Heart left ventricle (tissue), 16 donors: ENCODE measurements around the gene AIG1. TPM values are rescaled to one million over a fixed set of nuclear protein-coding genes. Genes with fewer than 3 reads are reported as not detected.

ENCODE experiments used
- ATAC-seq, 4 donors: fragments of 200-7000 bp; cut with Tn5 transposase; one replicate each; pipeline ENCODE4 v1.9.1; 2020 to 2022; ENCODE audit warnings: moderate library complexity in 4 of 4, mild to moderate bottlenecking in 3 of 4, moderate number of reproducible peaks in 1 of 4
- DNase-seq, 5 donors: peaks; one replicate each; pipeline ENCODE4 v3.0.0-alpha.2; 2020
- H3K27ac ChIP-seq, 12 donors: fragments of 200-600 bp; sonication (generic) in 4 of 12; one replicate each; pipeline versions ENCODE4 v1.5.0 to v1.8.0; 2016 to 2022; ENCODE audit warnings: mild to moderate bottlenecking in 2 of 12
- H3K27me3 ChIP-seq, 9 donors: fragments of 200-600 bp; sonication (generic) in 2 of 9; one replicate each; pipeline versions ENCODE4 v1.5.1 to v1.8.0; 2016 to 2022; ENCODE audit warnings: mild to moderate bottlenecking in 3 of 9
- H3K36me3 ChIP-seq, 9 donors: fragments of 200-600 bp; sonication (generic) in 2 of 9; one replicate each; pipeline versions ENCODE4 v1.5.0 to v1.8.0; 2018 to 2022; ENCODE audit warnings: mild to moderate bottlenecking in 2 of 9
- H3K4me1 ChIP-seq, 12 donors: fragments of 200-600 bp; sonication (generic) in 4 of 12; one replicate each; pipeline versions ENCODE4 v1.5.0 to v1.8.0; 2016 to 2022; ENCODE audit warnings: mild to moderate bottlenecking in 3 of 12
- H3K4me3 ChIP-seq, 12 donors: fragments of 200-600 bp; sonication (generic) in 4 of 12; one replicate each; pipeline versions ENCODE4 v1.5.0 to v1.8.0; 2017 to 2022; ENCODE audit warnings: mild to moderate bottlenecking in 9 of 12, moderate library complexity in 4 of 12
- H3K9me3 ChIP-seq, 12 donors: fragments of 200-600 bp; sonication (generic) in 4 of 12; one replicate each; pipeline versions ENCODE4 v1.5.0 to v1.8.0; 2016 to 2022; ENCODE audit warnings: mild to moderate bottlenecking in 1 of 12
- CTCF ChIP-seq, 12 donors: fragments of 200-600 bp; sonication (generic) in 4 of 12; IDR thresholded peaks; one replicate each; pipeline versions ENCODE4 v1.5.0 to v1.8.0; 2018 to 2022; ENCODE audit warnings: antibody characterized with exemption in 12 of 12, mild to moderate bottlenecking in 5 of 12
- POLR2A ChIP-seq, 2 donors: fragments of 450-650 bp; IDR thresholded peaks; one replicate each; pipeline ENCODE4 v1.6.1; 2017; ENCODE audit warnings: antibody characterized with exemption in 2 of 2, mild to moderate bottlenecking in 2 of 2, moderate library complexity in 2 of 2
- WGBS, 4 donors: extraction: QIAGEN DNeasy Blood & Tissue Kit in 2 of 4; methylation state at CpG; one replicate each; pipeline versions ENCODE4 v1.1.5 to v1.1.7; 2013 to 2018; 5-methylcytosine and 5-hydroxymethylcytosine counted together
- intact Hi-C, 10 donors: fragments of 100-400 bp; cut with DNase I; formaldehyde crosslinking; loops; one replicate each; pipeline versions ENCODE4 v1.11.1 to v1.14.2; 2022
- polyA plus RNA-seq, 2 donors: library from polyadenylated mRNA; stranded (reverse); fragments of 200-250 nt; gene quantifications; one replicate each; pipeline ENCODE4 v1.2.3, GENCODE V29; 2013
- total RNA-seq, 9 donors: library from RNA; depleted of rRNA in 2 of 9; stranded (reverse); fragments of >200 nt in 2 of 9; fragmentation: NEBNext Ultra II Directional in 3 of 9; extraction: Animal tissue kit (Norgen Biotek cat#: 25700) in 3 of 9; gene quantifications; one replicate each; pipeline versions ENCODE4 v1.1.0 to v1.2.4, GENCODE V29; 2016 to 2023
- donor health status: ischemic (EF 13 %, LVEDD 7.1; RV severe dilation, severe dysfunction).
- donor health status: healthy with polysubstance abuse.
- donor health status: DM: no; HTN: yes; CAD: no.
- donor health status: DM: no; HTN: no; CAD: no.
- donor health status: ischemic (EF 25% LVEDD 6.9; RV normal size, moderate dysfunction).
- donor health status: ischemic (EF 25% LVEDD 5.7; RV mildly dilated, moderate dysfunction).
- donor health status: healthy.
- donor health status: DM: yes; HTN: yes; CAD: no.
- donor health status: ischemic (EF 35%, LVEDD 5.7; RV mildly dilated, moderate dysfunction).
- donor health status: nonischemic (EF 11% LVEDD 7.7; RV severe dilation, severe dysfunction).
- donor health status: DM: yes; HTN: yes; CAD: no.
- donor health status: PGD.
- donor health status: ischemic (EF 29% LVEDD 5.4; RV normal size, mild dysfunction).
- donor health status: nonischemic (EF 23%, LVEDD 6.1; RV moderate dilation, normal function).

Gene AIG1
- total and polyA plus RNA-seq, 11 donors = 18.1 to 101 (median 64.0) TPM

DNA sequence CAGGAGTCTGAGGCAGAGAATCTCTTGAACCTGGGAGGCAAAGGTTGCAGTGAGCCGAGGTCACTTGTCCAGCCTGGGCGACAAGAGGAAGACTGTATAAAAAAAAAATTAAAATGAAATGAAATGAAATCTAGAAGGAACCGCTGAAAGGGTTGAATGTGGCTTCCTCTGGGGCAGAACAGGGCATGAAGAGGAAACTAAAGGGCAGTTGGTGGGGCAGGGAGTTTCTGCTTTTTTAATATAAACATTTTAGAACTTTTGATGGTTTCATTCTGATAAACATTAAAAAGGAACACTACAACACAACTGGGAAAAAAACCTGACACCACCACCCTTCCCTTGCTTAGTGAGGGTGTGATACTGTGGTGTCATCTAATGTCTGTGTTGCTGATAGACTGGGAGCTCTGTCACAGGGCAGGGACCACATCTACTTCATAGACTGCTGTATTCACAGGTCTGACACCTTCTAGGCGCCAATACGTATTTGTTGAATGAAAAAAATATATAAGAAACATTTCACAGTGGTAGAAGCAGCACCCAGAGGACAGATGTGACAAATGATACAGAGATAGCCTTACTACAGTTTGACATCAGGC is 260.9 kb downstream of the AIG1 start:
- no peaks in the 10 kb centered on the region for H3K27me3 ChIP-seq
- no peak overlapping the region for H3K27ac ChIP-seq
- no peak for ATAC-seq
- no peak overlapping the region for H3K4me3 ChIP-seq
- H3K36me3 ChIP-seq = no peaks in the 10 kb centered on the region
- intact Hi-C loops = no loop called here
- WGBS, 4 donors = 86 to 93% (median 89%) methylated on average over 5 of the region's 5 CpGs
- H3K9me3 ChIP-seq = peaks cover 0 to 22% (median 2%) of the 10 kb centered on the region in 12 donors
- no peak for DNase-seq
- no peaks in the 10 kb centered on the region for H3K4me1 ChIP-seq
- no peak for TF ChIP-seq POLR2A (IDR thresholded peaks at IDR 0.05)
- TF ChIP-seq CTCF (IDR thresholded peaks at IDR 0.05) = no peak

DNA sequence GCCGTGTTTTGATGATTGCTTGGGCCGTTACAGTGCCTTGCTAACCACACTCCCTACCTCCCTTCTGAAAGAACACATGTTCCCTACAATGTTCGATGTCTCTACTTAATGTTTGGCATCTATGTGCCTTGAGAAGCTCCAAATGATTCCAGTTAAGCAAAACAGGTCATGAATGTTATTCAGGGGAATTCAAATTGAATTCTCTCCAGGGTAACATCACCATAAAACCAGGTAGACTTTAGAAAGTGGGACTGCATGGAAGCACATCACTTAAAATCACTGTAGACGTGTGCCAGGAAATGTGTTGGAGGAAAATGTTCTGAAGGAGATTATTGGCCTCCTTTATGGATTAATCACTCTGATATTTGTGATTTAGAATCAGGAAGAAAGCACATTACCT is 261.7 kb downstream of the AIG1 start:
- H3K4me3 ChIP-seq = no peak overlapping the region
- ATAC-seq (no peak), DNase-seq (no peak)
- peaks cover 0 to 20% (median 2%) of the 10 kb centered on the region in 12 donors for H3K9me3 ChIP-seq
- no peak for TF ChIP-seq CTCF (IDR thresholded peaks at IDR 0.05)
- no peak for TF ChIP-seq POLR2A (IDR thresholded peaks at IDR 0.05)
- H3K27ac ChIP-seq = no peak overlapping the region
- H3K27me3 ChIP-seq = no peaks in the 10 kb centered on the region
- intact Hi-C loops = no loop called here
- 71 to 82% (median 79%) methylated on average over 4 of the region's 4 CpGs for WGBS, 4 donors
- no peaks in the 10 kb centered on the region for H3K36me3 ChIP-seq
- no peaks in the 10 kb centered on the region for H3K4me1 ChIP-seq

GRCh38 chr6:143323729-143324470 is 263.2 kb downstream of the AIG1 start:
- no peak overlapping the region for H3K27ac ChIP-seq
- TF ChIP-seq CTCF (IDR thresholded peaks at IDR 0.05) (no peak), POLR2A (IDR thresholded peaks at IDR 0.05) (no peak)
- no peaks in the 10 kb centered on the region for H3K36me3 ChIP-seq
- peaks cover 0 to 5% (median 0%) of the 10 kb centered on the region in 12 donors for H3K9me3 ChIP-seq
- H3K27me3 ChIP-seq = no peaks in the 10 kb centered on the region
- H3K4me3 ChIP-seq = no peak overlapping the region
- no peak for DNase-seq
- 90 to 94% (median 93%) methylated on average over 3 of the region's 3 CpGs for WGBS, 4 donors
- no peaks in the 10 kb centered on the region for H3K4me1 ChIP-seq
- ATAC-seq = no peak
- intact Hi-C loops = no loop called here

- TF ChIP-seq CTCF (IDR thresholded peaks at IDR 0.05) (no peak), POLR2A (IDR thresholded peaks at IDR 0.05) (no peak)
- H3K4me3 ChIP-seq = no peak overlapping the region
- H3K27ac ChIP-seq = no peak overlapping the region
- 75 to 100% (median 93%) methylated on average over 1 of the region's 1 CpG for WGBS, 4 donors
- H3K27me3 ChIP-seq = no peaks in the 10 kb centered on the region
- no peaks in the 10 kb centered on the region for H3K4me1 ChIP-seq
- intact Hi-C loops = no loop called here
- no peak for DNase-seq
- no peak for ATAC-seq
- no peaks in the 10 kb centered on the region for H3K36me3 ChIP-seq
- no peaks in the 10 kb centered on the region for H3K9me3 ChIP-seq
Measured at GRCh38 chr6:143325379-143326140, 264.9 kb downstream of the AIG1 start.
